SU-DHL-6 (cell line): ENCODE results near the gene NCOA5.

Experiments
- EZH2phosphoT487 ChIP-seq: fragments of 200-600 bp; sonication (generic), shearing (Covaris generic); conservative IDR thresholded peaks from 2 replicates; pipeline ENCODE4 v1.6.1; 2018; ENCODE audit warnings: mild to moderate bottlenecking, antibody characterized with exemption, low read length, moderate library complexity, mixed read lengths
- TF ChIP-seq, protein P1 (sequence below): fragments of 200-600 bp; sonication (generic); IDR thresholded peaks from one replicate; pipeline ENCODE4 v1.5.1; 2017; ENCODE audit warnings: antibody characterized with exemption, mild to moderate bottlenecking, low read length, moderate library complexity; ENCODE audit not compliant: insufficient read depth, poor library complexity, severe bottlenecking

DNA sequence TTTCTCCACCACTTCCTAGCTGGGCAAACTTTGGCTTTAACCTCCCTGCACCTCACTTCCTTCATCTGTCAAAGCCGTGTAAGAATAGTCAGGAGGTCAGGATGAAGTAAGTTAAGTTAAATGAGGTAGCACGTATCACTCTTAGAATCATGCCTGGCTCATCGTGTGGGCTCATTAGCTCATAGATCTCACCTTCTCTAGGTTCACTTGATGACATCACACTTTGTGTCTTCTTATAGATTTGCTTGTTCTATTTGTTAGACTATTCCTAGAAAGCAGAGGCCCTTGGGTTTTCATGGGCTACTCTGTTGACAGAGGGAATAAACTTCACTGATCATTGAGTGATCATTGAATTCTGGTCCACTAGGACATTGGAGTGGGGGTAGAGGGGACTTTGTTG lies 12.2 kb upstream of the NCOA5 start:
- TF ChIP-seq, protein P1, sequence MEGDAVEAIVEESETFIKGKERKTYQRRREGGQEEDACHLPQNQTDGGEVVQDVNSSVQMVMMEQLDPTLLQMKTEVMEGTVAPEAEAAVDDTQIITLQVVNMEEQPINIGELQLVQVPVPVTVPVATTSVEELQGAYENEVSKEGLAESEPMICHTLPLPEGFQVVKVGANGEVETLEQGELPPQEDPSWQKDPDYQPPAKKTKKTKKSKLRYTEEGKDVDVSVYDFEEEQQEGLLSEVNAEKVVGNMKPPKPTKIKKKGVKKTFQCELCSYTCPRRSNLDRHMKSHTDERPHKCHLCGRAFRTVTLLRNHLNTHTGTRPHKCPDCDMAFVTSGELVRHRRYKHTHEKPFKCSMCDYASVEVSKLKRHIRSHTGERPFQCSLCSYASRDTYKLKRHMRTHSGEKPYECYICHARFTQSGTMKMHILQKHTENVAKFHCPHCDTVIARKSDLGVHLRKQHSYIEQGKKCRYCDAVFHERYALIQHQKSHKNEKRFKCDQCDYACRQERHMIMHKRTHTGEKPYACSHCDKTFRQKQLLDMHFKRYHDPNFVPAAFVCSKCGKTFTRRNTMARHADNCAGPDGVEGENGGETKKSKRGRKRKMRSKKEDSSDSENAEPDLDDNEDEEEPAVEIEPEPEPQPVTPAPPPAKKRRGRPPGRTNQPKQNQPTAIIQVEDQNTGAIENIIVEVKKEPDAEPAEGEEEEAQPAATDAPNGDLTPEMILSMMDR, result no peak
- TF ChIP-seq EZH2phosphoT487, result no peak
